GM18508 (cell line): ENCODE results near the gene YIPF6.
"Not testable (repeated sequence)": the region's sequence is repeated elsewhere in the genome, so short reads cannot be mapped to it uniquely, and the experiment has no call there.

Source experiments
- ATAC-seq: cut with Tn5 transposase; IDR thresholded peaks from one replicate; pipeline ENCODE4 v1.9.1; 2021; ENCODE audit warnings: moderate number of reproducible peaks; ENCODE audit not compliant: insufficient read depth, unreplicated experiment

The YIPF6 gene

GRCh38 chrX:68498508-68499379 lies at the start of gene YIPF6:
Gene YIPF6 (plus strand): TSS chrX:68499051. CDS start chrX:68499067, 16 bp downstream.
- peak; percentile 86 for ATAC-seq

GRCh38 chrX:68451720-68452119 lies 47.1 kb upstream of the YIPF6 start:
- no peak for ATAC-seq

- ATAC-seq = no peak
These were observed 44.2 kb upstream of the YIPF6 start for GRCh38 chrX:68454476-68455150.

GRCh38 chrX:68455151-68455510 lies 43.7 kb upstream of the YIPF6 start:
- ATAC-seq = no peak

GRCh38 chrX:68461093-68461492 lies 37.8 kb upstream of the YIPF6 start:
- no peak for ATAC-seq

- no peak for ATAC-seq
These were observed 37.3 kb upstream of the YIPF6 start for GRCh38 chrX:68461576-68461975.

GRCh38 chrX:68462197-68462596 lies 36.7 kb upstream of the YIPF6 start:
- ATAC-seq = no peak

GRCh38 chrX:68462653-68463052 lies 36.2 kb upstream of the YIPF6 start:
- no peak for ATAC-seq

- no peak for ATAC-seq
These were observed 35.0 kb upstream of the YIPF6 start for GRCh38 chrX:68463880-68464279.

- no peak for ATAC-seq
These were observed 34.1 kb upstream of the YIPF6 start for GRCh38 chrX:68464796-68465195.

- ATAC-seq = no peak
These were observed 17.9 kb upstream of the YIPF6 start for GRCh38 chrX:68480969-68481368.

- not testable (repeated sequence) for ATAC-seq
These were observed 12.7 kb upstream of the YIPF6 start for GRCh38 chrX:68486198-68486597.

- no peak for ATAC-seq
These were observed 11.6 kb upstream of the YIPF6 start for GRCh38 chrX:68487254-68487653.

GRCh38 chrX:68487924-68488323 lies 10.9 kb upstream of the YIPF6 start:
- no peak for ATAC-seq

GRCh38 chrX:68488657-68489056 lies 10.2 kb upstream of the YIPF6 start:
- no peak for ATAC-seq

GRCh38 chrX:68490644-68491043 lies 8.2 kb upstream of the YIPF6 start:
- ATAC-seq = no peak

GRCh38 chrX:68492583-68492982 lies 6.3 kb upstream of the YIPF6 start:
- ATAC-seq = no peak

GRCh38 chrX:68493776-68494175 lies 5.1 kb upstream of the YIPF6 start:
- ATAC-seq = not testable (repeated sequence)

GRCh38 chrX:68498044-68498507 lies 775 bp upstream of the YIPF6 start:
- ATAC-seq = no peak

- no peak for ATAC-seq
These were observed 973 bp downstream of the YIPF6 start for GRCh38 chrX:68499543-68500504.
